ENCODE data around the gene POLD4. TPM values are rescaled to one million over a fixed set of nuclear protein-coding genes. Genes with fewer than 3 reads are reported as not detected.

Gene POLD4
- total and polyA plus RNA-seq, 2 donors (not counting 3 experiments of a cell fraction or from before 2014, with no cell fraction given), result 50.1 to 204 TPM

GRCh38 chr11:67310246-67311050 lies 42.9 kb downstream of the POLD4 start:
- ChIA-PET POLR2A (no interaction called here), CTCF (interaction anchor here (1.5 kb wide), 2 partner anchors 44 to 48 kb away, joined by 4 to 5 read pairs; no protein-coding TSS in a partner anchor)
- no peaks in the 10 kb centered on the region for H3K9me3 ChIP-seq (replicated peaks; ENCODE audit: control insufficient read depth, insufficient read depth, low read length)
- dilution Hi-C loops (cut with MboI; ENCODE audit: extremely low pct_ligation_motif_present, low sequenced_read_pairs), result no loop called here
- no TSS peak for BruUV-seq (replicated peaks)
- H3K9ac ChIP-seq (replicated peaks; ENCODE audit: extremely low read depth, insufficient read depth, low read length), result no peak overlapping the region
- intact Hi-C loops (cut with micrococcal nuclease), result no loop called here
- H4K20me1 ChIP-seq (replicated peaks; ENCODE audit: control insufficient read depth, extremely low read depth, insufficient read depth, low read length), result no peaks in the 10 kb centered on the region
- no peaks in the 10 kb centered on the region for H3K27me3 ChIP-seq (ENCODE audit: control insufficient read depth in 2 of 2, insufficient read depth in 2 of 2, low read length in 2 of 2)
- H3K4me3 ChIP-seq (replicated peaks in 1 of 3; ENCODE audit: insufficient read depth in 1 of 3, low read depth in 1 of 3, low read length in 3 of 3), result no peak overlapping the region
- no peak for TF ChIP-seq FOS (IDR thresholded peaks at IDR 0.05; ENCODE audit: borderline replicate concordance, insufficient read depth, low read length)
- TF ChIP-seq, protein P1, sequence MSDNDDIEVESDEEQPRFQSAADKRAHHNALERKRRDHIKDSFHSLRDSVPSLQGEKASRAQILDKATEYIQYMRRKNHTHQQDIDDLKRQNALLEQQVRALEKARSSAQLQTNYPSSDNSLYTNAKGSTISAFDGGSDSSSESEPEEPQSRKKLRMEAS (IDR thresholded peaks at IDR 0.05; ENCODE audit: insufficient read depth, insufficient read length), result no peak
- no peak for TF ChIP-seq POLR2A (IDR thresholded peaks at IDR 0.05; ENCODE audit: low read depth, low read length)
- no peak for TF ChIP-seq EZH2 (IDR thresholded peaks at IDR 0.05; ENCODE audit: borderline replicate concordance, low read depth, low read length, severe bottlenecking)
- TF ChIP-seq GATA2 (IDR thresholded peaks at IDR 0.05; ENCODE audit: insufficient read depth, insufficient read length, low read depth, low read length), result no peak
- no peak for TF ChIP-seq POLR2AphosphoS5 (IDR thresholded peaks at IDR 0.05; ENCODE audit: insufficient read depth, low read depth, low read length)
- TF ChIP-seq JUN (IDR thresholded peaks at IDR 0.05; ENCODE audit: borderline replicate concordance, insufficient read depth, insufficient read length, low read depth), result no peak
- no peak for TF ChIP-seq CTCF (IDR thresholded peaks at IDR 0.05; ENCODE audit: extremely low read depth in 1 of 2, insufficient read depth in 1 of 2, low read depth in 1 of 2, low read length in 2 of 2)
- no peak for TF ChIP-seq MYC (IDR thresholded peaks at IDR 0.05; ENCODE audit: low read depth, low read length)
- H3K79me2 ChIP-seq (ENCODE audit: control insufficient read depth, insufficient read depth, low read length), result no peaks in the 10 kb centered on the region
- H3K36me3 ChIP-seq (ENCODE audit: control insufficient read depth in 2 of 2, extremely low read depth in 1 of 2, insufficient read depth in 2 of 2, low read length in 2 of 2), result peaks cover 0 to 2% of the 10 kb centered on the region in 2 experiments
- FAIRE-seq, result no peak
- no peak overlapping the region for H3K4me2 ChIP-seq (ENCODE audit: insufficient read depth, low read length)
- H3K27ac ChIP-seq (ENCODE audit: insufficient read depth, low read depth, low read length), result no peak overlapping the region
- H3K4me1 ChIP-seq (ENCODE audit: control insufficient read depth, extremely low read depth, insufficient read depth, low read length), result no peaks in the 10 kb centered on the region
- no peak for DNase-seq (ENCODE audit: low read depth, low spot score)
- no peak overlapping the region for H2AFZ ChIP-seq (ENCODE audit: low read depth, low read length)
- H3K9me1 ChIP-seq (replicated peaks; ENCODE audit: control insufficient read depth, extremely low read depth, insufficient read depth, low read length), result no peaks in the 10 kb centered on the region
